HG03064 (cell line): ENCODE data around the gene PLXNA2.

Experiments
- ATAC-seq: cut with Tn5 transposase; IDR thresholded peaks from one replicate; pipeline ENCODE4 v1.9.1; 2021; ENCODE audit warnings: low read depth; ENCODE audit not compliant: unreplicated experiment

PLXNA2 gene

DNA sequence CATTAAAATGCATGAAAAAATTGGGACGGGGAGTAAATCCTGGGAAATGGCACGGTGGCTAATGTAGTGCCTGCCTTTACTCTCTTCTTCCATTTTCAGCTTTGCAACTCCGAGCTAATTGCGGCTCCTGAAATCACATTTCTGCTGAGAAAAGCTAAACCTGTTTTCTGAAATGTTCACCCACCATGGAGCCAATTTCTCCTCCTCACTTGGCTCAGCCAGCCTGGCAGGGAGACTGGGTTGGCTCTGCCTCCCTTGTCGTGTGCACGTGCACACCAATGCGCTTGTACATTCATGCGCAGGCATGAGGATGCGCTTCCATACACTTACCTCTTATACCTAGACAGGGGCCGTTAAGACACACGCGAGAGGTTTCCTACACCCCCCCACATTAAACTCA is 165.4 kb downstream of the PLXNA2 start:
- ATAC-seq: no peak

DNA sequence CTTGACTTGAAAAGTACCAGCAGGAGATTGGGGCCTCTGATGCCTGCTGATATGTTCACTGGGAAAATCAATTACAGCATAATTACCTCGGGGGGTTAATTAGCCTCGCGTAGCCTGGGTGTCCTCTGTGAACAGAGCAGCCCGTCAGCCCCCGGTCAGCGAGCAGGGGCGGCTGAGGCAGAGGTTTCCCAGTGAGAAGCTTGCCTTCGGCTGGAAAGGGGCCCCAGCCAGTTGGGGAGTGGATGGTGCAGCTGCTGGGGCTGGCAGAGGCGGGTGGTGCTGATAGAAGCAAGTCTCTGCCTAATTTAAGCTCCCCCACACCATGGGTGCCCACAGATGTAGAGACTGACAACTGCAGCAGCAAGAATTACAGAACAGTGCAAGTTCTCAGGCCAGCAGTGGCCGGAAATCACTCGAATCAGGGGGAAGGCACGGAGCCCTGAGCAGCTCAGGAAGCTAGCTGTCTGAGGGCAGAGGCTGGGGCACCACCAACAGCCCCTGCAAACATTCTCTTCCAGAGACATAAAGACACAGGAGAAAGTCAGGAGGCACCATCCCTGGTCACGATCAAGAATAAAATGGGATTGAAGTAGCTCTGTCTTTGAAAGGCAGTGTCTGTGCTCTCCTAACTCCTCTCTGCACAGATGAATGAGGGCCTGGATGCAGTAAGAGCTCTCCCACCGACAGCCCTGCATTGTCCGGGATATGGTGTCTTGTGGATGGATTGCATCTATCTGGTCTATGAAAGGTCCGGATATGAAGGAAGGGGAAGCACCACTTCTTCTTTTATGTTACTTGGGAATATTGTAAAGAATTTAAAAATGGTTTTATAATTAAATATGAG is 166.7 kb downstream of the PLXNA2 start:
- no peak for ATAC-seq

DNA sequence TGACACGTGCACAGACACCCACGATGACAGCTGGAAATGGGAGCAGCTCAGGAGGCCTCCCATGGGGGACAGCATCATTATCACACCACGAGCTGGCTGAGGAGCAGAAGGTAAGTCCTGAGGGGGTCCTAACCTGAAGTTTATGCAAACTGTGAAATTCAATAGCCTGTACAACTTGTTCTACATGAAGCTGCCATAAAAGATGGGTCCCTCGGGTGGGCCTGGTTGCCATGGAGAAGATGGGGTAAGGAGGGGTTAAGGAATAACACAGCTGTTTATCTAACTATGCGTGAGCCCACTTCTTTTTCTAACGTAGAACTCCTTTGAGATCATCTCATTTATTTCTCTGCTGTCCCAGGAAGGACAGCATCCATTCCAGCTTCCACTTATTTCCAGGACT is 169.8 kb downstream of the PLXNA2 start:
- ATAC-seq: no peak

DNA sequence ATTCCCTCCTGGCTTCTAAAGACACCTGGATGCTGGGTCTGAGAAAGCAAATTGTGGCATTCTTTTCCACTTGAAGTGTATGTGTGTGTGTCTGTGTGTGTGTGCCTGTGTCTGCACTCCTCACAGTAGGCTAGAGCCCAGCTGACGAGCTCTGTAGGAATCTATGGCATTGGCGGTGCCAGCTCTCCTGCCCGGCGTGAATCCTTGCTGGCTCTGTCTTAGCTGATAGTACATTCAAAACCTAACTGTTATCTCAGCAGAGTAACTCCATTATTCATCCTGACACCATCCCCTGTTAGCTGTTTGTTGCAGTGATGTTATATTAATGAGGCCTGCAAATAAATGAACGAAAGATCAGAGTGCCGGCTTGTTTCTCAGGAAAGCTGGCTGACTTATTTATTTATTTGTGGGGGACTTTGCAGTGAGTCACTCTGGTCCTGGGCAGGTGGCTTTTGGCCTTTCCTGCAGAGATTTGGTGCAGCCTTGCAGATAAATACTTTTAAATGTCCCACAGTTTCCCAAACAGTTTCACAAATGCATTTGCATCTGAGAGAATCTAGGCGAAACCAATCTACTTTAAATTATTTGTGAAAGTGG is 172.7 kb downstream of the PLXNA2 start:
- ATAC-seq: no peak

DNA sequence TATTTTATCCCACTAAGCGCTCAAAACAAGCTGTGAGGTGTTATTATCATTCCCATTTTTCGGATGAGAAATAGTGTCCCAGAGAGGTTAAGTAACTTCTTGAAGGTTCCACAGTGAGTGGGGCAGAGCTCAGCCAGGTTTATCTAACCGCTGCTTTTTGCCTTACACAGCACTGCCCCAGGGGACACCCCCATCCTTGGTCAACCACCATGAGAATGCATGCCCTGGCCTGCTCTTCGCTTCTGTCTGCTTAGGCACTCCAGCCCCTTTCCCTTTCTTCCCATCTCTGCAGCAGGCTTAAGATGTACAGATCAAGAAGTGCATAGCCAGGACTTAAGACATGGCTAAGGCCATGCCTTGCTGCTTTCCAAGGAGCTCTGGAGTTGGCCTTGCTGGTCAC is 174.3 kb downstream of the PLXNA2 start:
- ATAC-seq: no peak

DNA sequence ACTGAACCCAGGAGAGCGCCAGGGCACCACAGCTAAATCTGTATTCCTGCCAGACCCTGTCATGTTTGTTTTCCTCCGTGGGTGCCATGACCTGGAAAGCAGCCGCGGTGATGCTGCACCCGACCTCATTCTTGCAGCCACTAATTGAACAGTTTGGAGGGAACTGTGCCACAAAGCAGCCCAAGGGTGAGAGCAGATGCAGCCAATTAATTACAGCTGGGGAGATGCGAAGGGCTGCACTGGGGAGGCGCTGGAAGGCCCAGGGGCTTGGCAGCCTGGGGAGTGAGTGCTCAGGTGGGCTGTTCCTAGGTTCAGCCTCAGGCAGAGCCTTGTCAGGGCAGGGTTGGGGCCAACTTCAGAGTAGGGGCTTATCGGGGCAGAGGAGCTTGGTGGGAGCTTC is 174.9 kb downstream of the PLXNA2 start:
- no peak for ATAC-seq

DNA sequence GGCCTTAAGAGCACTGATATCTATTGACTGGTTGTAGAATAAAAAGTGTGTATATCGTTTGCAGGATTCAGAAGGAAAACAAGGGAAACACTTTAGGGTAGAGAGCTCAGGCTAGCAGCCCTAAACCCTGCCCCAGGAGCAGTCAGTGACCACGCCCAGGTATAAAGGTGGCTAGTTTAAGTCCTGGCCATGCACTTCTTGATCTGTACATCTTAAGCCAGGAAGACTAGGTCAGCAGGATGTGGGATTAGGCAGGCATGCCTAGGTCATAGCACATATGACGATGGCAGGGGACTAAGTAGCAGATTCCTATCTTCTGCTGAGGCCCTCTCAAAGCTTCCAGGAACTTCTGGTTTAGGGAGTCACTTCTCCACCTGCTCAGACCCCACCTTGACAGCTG is 175.3 kb downstream of the PLXNA2 start:
- no peak for ATAC-seq

DNA sequence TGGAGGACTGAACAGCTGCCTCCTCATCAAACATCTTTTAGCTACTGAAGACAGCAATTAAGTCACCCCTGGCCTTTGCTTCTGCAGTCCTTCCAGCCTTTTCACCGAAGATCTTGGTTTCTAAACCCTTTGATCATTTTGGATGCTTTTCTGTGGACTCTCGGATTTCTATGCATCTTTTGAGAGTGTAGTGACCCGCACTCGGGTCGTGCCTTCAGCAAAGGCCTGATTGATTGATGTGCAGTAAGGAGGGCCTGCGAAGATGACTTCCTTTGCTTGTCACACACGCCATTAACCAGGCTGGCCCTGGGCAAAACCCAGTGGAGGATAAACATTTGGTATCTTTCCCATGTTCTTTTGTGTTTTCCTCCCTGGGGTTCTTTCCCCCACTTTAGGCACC is 175.8 kb downstream of the PLXNA2 start:
- no peak for ATAC-seq

DNA sequence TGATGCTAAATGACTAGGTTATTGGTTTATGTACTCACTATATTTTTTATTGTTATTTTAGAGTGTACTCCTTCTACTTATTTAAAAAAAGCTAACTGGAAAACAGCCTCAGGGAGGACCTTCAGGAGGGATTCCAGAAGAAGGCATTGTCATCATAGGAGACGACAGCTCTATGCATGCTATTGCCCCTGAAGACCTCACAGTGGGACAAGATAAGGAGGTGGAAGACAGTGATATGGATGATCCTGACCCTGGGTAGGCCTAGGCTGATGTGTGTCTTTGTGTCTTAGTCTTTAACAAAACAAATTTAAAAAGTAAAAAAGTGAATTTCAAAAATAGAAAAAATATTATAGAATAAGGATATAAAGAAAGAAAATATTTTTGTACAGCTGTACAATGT is 177.6 kb downstream of the PLXNA2 start:
- no peak for ATAC-seq

DNA sequence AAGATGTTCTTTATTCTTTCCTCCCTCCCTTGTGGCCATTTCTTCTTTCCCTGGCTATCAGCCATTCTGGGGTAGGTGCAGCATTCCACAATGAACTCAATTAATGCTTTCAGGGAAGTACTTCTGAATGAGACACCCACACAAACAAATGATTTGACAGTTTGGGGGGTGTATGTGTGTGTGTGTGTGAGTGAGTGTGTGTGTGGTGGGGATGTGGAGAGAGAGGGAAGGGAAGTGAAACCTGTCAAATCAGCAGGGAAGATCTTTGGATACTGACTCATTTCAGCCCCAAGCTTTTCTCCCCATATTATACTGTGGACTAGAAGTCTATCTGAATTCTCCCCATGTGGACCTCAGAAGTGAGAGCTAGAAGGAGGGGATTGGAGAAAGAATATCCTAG is 178.3 kb downstream of the PLXNA2 start:
- no peak for ATAC-seq

DNA sequence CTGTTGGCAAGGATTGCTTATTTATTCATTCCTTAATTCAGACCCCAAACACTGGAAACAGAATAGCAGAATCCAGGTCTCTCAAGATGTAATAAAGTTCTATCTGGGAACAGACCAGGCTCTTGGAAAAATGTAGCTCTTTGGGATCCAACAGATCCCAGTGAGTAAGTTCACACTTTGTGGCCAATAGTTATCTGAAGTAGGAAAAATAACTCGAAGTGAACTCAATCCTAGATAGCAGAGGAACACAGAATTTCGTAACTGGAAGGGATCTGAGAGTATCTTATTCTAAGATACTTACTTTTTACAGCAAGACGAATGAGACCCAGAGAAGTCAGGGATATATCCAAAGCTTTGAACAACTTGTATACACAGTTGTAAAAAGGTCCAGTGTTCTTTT is 182.6 kb downstream of the PLXNA2 start:
- no peak for ATAC-seq

DNA sequence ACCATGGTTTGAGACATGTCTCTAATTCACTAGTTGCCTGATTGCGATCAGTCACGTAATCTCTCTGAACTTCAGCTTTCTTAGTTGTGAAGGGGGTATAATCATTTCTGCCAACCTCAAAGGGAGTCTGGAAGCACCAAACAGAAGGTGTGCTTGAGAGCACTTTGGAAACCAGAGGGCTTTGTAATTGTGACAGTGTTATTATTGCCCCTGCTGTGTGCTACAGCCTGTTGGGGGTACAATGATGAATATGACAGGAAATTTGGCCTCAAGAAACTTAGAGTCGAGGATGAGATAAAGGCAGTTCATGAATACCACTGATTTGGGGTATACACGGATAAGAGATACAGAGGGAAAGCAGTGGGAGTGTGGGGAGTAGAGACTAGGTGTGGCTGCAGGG is 183.1 kb downstream of the PLXNA2 start:
- ATAC-seq: no peak

DNA sequence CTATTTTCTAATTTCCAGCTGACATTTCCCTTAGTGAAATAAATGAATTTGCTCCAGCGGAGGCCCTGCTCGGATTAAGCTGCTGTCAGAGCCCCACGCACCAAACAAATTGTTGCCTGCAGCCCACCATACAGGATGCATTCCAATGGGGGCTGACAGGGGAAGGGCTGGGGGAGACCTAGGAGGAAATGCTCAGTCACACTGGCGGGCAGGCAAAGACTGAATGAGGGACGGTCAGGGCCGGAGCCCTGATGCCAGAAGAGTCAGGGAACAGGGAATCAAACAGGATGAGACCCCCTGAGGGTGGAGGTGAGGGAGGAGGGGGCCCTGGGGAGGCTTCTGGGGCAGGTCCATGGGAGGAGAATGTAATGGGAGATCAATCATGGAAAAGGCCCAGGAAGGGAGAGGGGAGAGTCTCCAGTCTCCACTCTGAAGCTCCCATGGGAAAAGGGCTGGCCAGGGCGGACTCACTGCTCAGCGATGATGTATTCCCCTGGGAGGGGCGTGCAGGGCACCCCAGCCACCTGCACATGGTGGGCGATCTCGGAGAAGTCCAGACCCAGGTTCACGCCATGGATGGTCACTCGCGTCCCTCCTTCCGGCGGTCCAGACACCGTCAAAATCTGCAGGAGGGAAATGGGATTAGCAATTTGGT is 183.8 kb downstream of the PLXNA2 start:
- ATAC-seq: no peak

DNA sequence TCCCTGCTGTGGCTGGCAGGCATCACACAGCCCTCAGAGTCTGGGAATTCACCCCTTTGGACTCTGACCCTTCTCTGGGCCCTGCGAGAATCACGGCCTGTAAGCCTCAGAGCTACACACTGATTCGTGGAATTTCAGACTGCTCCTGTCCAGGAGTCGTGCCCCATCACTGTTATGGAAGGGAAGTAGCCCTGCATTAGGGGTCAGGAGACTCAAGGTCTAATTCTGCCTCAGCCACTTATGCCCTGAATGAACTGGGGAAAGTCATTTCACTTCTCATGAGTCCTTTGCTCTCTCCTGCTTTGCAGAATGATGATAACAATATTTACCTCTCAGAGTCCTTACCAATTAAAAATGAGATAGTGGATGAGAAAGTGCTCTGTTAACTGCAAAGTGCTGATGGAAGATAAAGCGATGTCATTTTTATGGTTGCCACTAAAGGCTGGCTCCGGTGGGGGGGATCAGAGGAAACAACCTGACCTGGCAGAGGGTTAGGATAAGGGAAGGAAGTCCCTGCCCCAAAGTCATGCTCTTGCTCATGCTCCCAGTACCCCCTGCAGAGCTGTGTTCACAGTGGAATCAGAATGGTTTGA is 184.7 kb downstream of the PLXNA2 start:
- ATAC-seq: no peak

DNA sequence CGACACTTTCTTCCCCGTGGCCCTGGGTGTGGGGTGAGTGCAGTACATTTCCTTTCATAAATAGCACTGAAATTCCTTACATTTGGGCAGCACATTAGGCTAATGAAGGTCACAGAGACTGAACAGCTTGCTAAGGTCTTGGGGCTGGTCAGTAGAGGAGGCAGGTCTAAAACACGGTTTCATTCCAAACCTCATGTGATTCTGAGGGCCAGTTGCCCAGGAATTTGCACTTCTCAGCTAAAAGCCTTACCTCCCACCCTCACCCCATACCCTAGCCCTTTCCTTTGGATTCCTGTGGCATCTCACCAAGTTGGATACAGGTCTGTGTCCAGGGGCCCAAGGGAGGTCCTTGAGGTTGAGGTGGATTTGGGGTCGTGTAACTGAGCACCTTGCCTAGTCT is 185.4 kb downstream of the PLXNA2 start:
- no peak for ATAC-seq

DNA sequence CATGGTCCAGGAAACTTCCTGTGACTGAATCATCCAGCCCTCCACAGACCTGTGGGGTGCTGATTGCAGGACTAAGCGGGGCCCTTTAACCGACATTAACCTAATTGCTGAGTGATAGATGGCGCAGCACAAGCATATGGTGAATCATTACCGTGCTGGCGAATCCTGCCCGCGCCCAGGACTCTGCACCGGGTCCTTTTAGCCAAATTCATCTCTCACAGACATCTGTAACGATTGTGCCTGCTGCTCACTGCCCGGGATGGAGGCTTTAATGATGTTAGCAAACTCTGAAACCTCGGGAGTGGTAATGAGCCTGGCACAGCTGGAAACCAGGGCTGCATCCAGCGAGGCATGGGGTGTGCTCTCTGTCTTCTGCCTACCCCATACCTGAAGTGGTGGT is 185.9 kb downstream of the PLXNA2 start:
- ATAC-seq: no peak

DNA sequence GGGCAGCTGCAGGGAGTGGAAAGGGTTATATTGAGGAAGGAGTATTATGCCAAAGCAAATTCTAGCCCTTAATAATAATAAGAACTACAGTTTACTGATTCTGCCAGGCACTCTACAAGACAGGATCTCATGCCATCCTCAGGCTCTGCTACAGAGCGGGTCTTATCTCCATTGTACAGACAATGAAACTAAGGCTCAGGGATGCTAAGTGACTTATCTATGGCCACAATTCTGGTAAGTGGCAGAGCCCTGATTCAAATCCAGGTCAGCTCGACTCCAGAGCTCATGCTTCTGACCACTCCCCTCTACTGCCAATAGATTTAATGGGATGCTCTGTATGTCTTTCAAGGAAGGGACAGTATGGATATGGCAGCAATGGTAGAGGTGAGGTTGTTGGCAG is 187.1 kb downstream of the PLXNA2 start:
- ATAC-seq: no peak

DNA sequence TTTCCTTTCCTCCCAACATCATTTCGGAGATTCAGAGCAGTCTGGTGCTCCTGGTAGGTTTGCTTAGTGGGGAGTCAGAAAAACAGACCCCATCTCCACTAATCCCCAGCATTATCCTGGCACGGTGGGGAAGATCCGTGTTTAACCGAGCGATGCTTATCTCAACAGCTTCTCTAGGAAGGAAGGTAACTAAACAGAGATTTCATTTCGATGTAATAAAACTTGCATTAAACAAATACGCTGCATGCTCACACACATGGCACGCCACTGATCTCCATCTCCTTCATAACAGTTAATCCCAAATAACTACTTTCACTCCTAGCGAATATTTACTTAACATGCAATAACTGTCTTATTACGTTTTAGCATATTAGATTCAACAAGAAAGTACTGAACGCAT is 188.6 kb downstream of the PLXNA2 start:
- no peak for ATAC-seq

DNA sequence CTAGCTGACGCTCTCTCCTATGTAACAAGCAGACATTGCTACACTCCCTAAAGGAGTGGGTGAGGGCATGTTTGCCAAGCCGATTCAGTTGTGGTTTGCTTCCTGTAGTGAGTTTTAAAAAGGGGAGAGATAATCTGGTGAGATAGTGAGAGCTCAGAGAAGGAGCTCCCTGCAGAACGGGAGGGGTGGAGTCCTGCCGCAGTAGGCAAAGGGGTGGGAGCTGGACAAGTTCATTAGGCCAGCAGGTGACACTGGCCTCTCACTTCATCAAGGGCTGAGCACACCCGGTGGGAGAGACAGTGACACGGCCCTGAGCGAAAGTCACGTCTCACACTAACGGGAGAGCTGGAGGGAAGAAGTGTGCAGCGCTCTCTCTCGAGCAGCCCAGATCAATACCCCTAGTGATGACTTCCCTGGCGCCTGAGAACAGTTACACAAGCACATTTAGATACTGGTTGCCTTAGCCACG is 189.2 kb downstream of the PLXNA2 start:
- ATAC-seq: no peak

DNA sequence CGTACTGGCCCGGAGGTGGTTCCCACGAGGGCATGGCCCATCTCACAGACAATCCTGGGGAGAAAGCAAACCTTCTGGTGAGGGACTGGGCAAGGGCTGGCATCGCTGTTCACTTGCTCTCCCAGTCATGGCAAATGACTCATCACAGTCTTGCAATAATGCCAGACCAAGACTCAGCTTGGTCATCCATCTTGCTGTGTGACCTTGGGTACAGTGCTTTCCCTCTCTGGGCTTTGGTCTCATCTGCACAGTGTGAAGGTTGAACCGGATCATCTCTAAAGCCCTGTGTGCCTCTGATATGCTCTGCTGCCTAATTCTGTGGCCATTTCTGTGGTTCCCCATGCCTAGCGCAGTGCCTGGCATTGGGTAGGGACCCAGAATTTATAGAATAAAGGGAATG is 189.7 kb downstream of the PLXNA2 start:
- no peak for ATAC-seq

DNA sequence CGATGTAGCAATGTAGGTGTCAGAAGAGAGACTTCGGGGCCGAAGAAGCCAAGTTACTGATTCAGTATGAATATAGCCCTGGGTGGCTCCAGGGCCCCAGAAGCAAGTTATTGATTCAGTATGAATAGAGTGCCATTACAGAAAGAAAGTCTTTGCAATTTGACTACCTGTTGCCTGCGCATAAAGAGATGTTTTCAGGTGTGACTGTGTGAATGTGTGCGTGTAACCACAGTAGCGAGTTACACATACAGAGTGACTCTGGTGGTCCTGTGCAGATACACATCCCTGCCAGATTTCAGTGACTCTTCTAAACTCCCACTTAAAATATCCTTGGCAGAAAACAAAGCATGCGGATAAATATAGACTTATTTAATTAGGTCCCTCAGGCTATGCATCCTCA is 190.5 kb downstream of the PLXNA2 start:
- ATAC-seq: no peak
